Stimulated activated CD4-positive, alpha-beta T cell treated with anti-CD3 and anti-CD28 coated beads, Interleukin-4, amount 100 ng/mL, for 24 hours (primary cell): ENCODE data around the gene ARL4A.
A peak's percentile ranks its signal among the peaks of the same experiment; 100 is the strongest.

ENCODE experiments used
- DNase-seq: peaks from one replicate; pipeline ENCODE4 v3.0.0-alpha.2; 2020

Gene ARL4A

DNA sequence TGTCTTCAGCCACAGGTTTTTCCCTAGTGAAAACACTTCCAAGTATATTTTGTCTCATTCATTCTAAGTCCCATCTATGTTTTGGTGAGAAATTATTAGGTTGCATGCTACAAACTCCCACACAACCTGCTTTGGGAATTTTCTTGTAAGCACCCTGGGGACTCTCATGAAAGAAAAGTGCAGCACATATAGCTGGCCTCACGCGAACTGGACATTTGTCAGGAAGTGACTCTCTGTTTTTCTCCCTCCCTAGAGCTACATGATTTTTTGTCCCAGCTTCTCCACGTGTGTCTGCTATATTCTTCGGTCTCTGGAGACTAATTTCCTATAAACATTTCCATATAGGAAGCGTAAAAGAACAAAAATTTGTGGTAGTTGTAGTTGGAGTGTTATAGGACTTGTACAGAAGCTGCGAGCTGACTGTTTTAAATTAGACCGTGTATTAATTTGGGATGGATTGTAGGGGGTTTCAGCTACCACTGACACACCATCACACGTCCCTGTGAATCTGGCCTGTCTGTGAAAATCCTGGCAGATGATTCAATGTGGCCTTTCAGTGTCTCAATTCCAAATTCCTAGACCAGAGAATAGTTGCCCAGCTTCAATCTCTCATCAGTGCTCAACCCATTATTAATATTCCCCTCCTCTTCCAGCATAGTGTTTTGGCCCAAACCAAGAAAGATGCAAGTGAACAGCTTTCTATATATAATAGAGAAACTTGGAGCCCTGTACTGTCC lies 40.2 kb downstream of the ARL4A start:
- no peak for DNase-seq

DNA sequence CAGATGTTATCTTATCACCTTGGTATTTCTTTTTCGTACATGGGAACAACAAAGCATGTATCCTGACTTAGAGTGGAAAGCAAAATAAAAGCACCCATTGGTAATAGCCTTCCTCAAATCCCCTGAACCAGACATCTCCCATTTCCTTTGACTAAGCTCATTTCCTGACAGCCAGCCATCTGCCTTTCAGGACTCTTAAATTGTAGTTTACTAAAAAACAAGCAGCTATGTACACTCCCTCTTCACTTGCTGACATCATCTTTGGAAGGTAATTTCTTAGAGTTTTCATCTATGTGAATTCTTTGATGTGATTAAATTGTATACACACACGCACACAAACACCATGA lies 40.7 kb downstream of the ARL4A start:
- DNase-seq: no peak

DNA sequence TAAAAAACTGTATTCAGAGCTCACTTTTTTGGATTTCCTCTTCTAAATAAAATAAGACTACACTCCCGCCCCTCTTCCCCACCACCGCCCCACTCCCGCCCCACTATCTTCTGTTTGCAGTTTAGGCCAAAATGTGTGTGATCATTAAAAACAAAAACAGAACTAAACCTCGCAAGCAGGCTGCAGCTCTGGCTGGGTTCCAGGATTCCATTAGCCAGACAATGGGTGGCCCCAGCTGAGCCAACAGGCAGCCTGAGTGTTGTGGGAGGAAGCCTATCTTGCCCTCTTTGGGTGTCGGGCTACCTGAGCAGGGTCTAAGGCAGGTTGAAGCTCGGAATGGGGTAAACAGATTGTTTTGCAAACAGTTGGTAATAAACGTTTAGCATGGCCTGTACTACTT lies 41.7 kb downstream of the ARL4A start:
- no peak for DNase-seq

DNA sequence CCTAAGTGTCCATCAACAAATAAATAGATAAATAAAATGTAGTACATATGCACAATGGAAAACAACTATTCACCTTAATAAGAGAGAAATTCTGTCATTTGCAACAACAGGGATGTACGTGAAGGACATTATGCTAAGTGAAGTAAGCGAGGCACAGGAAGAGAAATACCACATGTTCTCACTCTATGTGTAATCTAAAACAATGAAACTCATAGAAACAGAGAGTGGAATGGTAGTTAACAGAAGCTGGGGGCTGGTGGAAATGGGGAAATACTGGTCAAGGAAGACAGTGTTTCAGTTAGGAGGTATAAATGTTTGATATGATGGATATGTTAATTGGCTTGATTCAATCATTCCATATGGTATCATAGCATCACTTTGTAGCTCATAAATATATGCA lies 43.1 kb downstream of the ARL4A start:
- DNase-seq: no peak

DNA sequence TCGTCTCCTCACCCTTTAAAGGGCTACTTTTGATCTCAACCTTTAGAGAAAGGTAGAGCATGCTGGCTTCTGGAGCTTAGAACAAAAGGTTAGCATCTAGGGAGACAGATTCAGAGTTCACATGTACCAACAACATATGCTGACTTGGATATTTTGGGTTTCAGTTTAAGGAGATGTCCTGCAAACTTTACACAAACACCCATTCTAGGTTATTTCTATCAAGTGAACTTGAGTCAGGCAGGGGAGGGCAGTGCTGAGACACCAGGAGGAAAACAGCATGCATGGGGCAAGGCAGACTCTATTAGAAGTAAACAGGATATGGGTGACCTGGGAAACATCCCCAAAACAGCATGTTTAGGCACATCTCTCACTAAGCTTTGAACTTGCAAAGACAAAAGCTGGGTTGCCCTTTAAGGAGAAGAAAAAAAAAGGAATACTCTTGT lies 43.8 kb downstream of the ARL4A start:
- DNase-seq: peak; percentile 4

DNA sequence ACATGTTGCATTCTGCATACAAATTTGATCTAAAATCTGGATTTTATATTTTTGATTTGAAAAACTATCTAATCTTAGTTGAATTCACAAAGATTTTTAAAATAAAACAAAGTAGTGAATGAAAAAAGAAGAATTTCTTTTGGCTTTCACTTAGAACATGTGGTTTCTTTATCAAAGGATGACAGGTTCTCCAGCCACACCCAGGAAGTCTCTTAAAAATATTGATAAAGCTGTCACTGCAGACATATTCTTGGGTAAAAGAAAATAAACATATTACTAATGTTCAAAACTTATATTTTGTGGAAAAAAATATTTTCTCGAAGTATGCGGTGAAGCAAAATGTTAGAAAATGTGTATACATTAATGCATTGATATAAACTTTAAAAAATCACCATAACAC lies 44.3 kb downstream of the ARL4A start:
- no peak for DNase-seq

DNA sequence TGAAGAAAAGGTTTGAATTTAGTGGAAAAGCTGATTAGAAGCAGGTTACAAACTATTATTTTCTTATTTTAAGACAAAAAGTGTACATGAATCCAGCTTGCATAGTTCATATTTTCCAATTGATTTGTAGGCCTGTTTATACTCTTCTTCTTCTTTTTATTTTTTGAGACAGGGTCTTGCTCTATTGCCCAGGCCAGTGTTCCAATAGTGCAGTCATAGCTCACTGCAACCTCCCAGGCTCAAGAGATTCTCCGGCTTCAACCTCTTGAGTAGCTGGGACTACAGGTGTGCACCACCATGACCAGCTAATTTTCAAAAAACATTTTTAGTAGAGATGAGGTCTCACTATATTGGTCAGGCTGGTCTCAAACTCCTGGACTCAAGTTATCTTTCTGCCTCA lies 45.0 kb downstream of the ARL4A start:
- no peak for DNase-seq

DNA sequence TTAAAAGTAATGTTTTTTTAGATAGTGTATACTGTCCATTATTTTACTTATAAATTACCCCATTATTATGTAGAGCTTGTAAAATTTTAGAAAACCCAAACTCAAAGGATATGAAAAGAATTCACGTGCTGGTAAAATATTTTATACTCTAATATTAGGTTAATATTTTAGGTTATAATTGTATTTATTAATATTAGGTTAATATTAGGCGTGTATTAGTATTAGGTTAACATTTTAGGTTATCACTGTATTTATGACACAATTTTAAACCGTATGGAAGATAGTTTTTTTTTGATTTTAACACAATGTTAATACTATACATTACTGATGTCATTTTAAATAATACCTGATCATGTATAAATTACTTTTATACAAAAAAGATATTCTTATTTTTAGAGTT lies 48.5 kb downstream of the ARL4A start:
- DNase-seq: no peak

DNA sequence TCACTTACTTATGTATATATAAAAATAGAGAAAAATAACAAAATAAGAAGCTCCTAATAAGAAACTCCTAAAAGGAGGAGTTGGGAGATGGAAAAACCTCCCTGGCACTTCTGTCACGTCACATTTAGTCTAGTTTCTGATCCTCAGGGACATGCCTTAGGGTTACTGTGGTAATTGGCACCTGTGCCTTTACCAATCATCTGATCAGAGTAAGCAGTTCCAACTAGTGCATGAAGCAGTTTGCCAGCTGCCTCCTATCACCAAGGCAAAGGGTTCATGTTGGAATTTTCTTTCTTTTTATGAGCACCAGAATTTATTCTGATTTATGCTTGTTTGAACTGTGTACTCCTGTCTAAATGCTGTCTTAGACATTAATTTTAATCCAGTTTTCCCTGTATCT lies 49.9 kb downstream of the ARL4A start:
- no peak for DNase-seq

DNA sequence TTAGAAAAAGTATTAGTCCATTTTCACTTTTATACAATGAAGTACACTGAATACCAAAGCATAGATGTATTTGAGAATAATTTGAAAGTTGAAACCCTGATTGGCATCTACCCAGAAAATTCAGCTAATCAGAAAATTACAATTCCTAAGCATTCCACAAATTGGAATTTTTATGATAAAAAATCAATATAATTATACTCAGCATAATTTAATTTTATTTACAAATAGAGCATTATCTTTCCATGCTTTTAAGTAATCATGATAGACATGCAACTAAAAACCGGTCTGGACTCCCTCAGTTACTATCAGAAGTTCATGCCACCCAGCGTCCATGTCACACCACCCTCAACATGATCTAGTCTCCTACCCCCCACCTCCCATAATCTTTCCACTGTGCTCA lies 50.4 kb downstream of the ARL4A start:
- no peak for DNase-seq

DNA sequence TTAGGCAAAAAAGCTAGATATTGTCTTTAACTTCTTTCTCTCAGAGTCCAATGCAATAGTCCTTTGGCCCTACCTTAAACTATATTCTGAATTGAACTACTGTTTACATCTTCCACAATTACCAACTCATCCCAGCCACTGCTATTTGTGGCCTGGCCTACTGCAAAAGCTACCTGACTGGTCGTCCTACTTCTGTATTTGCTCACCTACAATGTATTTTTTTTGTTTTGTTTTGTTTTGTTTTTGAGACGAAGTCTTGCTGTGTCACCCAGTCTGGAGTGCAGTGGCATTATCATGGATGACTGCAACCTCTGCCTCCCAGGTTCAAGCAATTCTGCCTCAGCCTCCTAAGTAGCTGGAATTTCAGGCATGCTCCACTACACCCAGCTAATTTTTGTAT lies 51.2 kb downstream of the ARL4A start:
- no peak for DNase-seq
